H9 (cell line): ENCODE measurements around the gene MSL3B.

Experiments used
- DNase-seq: peaks from one replicate; pipeline ENCODE4 v3.0.0-alpha.2; 2017
- H2AFZ ChIP-seq: one replicate; pipeline ENCODE4 v1.6.1; 2013; ENCODE audit warnings: mild to moderate bottlenecking, low read length, control low read depth, moderate library complexity
- H2AK5ac ChIP-seq: 2 replicates; pipeline ENCODE4 v1.6.1; 2013; ENCODE audit warnings: low read length, control low read depth, mixed read lengths; ENCODE audit not compliant: insufficient read length
- H2BK120ac ChIP-seq: one replicate; pipeline ENCODE4 v1.6.1; 2013; ENCODE audit warnings: low read depth, mild to moderate bottlenecking, low read length, control low read depth, inconsistent platforms; ENCODE audit not compliant: poor library complexity, severe bottlenecking
- H2BK12ac ChIP-seq: 2 replicates; pipeline ENCODE4 v1.6.1; 2013; ENCODE audit warnings: low read length, control low read depth, mixed read lengths, low read depth; ENCODE audit not compliant: insufficient read length
- H2BK15ac ChIP-seq: 2 replicates; pipeline ENCODE4 v1.6.1; 2013; ENCODE audit warnings: low read depth, low read length, control low read depth
- H2BK20ac ChIP-seq: one replicate; pipeline ENCODE4 v1.6.1; 2013; ENCODE audit warnings: low read depth, mild to moderate bottlenecking, low read length, control low read depth, inconsistent platforms; ENCODE audit not compliant: poor library complexity, severe bottlenecking
- H2BK5ac ChIP-seq: 2 replicates; pipeline ENCODE4 v1.6.1; 2013; ENCODE audit warnings: low read length, control low read depth, mixed read lengths; ENCODE audit not compliant: insufficient read length
- H3K14ac ChIP-seq: 2 replicates; pipeline ENCODE4 v1.6.1; 2013; ENCODE audit warnings: low read length, control low read depth; ENCODE audit not compliant: insufficient read depth
- H3K18ac ChIP-seq: 2 replicates; pipeline ENCODE4 v1.6.1; 2013; ENCODE audit warnings: low read depth, mild to moderate bottlenecking, mixed read lengths, low read length, control low read depth; ENCODE audit not compliant: insufficient read length
- H3K23ac ChIP-seq: 2 replicates; pipeline ENCODE4 v1.6.1; 2013; ENCODE audit warnings: low read length, control low read depth, mixed read lengths, low read depth; ENCODE audit not compliant: insufficient read length
- H3K23me2 ChIP-seq: 2 replicates; pipeline ENCODE4 v1.6.1; 2013; ENCODE audit warnings: low read depth, mild to moderate bottlenecking, mixed read lengths, low read length, control low read depth; ENCODE audit not compliant: insufficient read length, poor library complexity, severe bottlenecking
- H3K27ac ChIP-seq: 2 replicates; pipeline ENCODE4 v1.5.1; 2013; ENCODE audit warnings: low read length, control low read depth, mixed read lengths, low read depth; ENCODE audit not compliant: insufficient read length
- H3K27me3 ChIP-seq: 2 replicates; pipeline ENCODE4 v1.6.1; 2013; ENCODE audit warnings: low read length, control low read depth, inconsistent platforms; ENCODE audit not compliant: insufficient read depth
- H3K4ac ChIP-seq: 2 replicates; pipeline ENCODE4 v1.6.1; 2013; ENCODE audit warnings: low read depth, mild to moderate bottlenecking, control low read depth, inconsistent platforms, low read length, moderate library complexity
- H3K4me1 ChIP-seq: 2 replicates; pipeline ENCODE4 v1.6.1; 2013; ENCODE audit warnings: low read length, control low read depth, inconsistent platforms; ENCODE audit not compliant: insufficient read depth
- H3K4me2 ChIP-seq: 2 replicates; pipeline ENCODE4 v1.6.1; 2013; ENCODE audit warnings: low read length, control low read depth, mixed read lengths; ENCODE audit not compliant: insufficient read length, insufficient read depth
- H3K56ac ChIP-seq: 2 replicates; pipeline ENCODE4 v1.6.1; 2013; ENCODE audit warnings: low read depth, mild to moderate bottlenecking, mixed read lengths, low read length, control low read depth; ENCODE audit not compliant: insufficient read length
- H3K79me1 ChIP-seq: 2 replicates; pipeline ENCODE4 v1.6.1; 2013; ENCODE audit warnings: low read depth, mild to moderate bottlenecking, moderate library complexity, low read length, control low read depth, inconsistent platforms; ENCODE audit not compliant: insufficient read depth, poor library complexity, severe bottlenecking
- H3K79me2 ChIP-seq: 2 replicates; pipeline ENCODE4 v1.6.1; 2013; ENCODE audit warnings: low read length, control low read depth, inconsistent platforms; ENCODE audit not compliant: insufficient read depth
- H3K9ac ChIP-seq: 2 replicates; pipeline ENCODE4 v1.6.1; 2013; ENCODE audit warnings: low read length, control low read depth, mixed read lengths; ENCODE audit not compliant: insufficient read length; ENCODE audit errors: extremely low read depth
- H3K9me3 ChIP-seq: one replicate; pipeline ENCODE4 v1.6.1; 2013; ENCODE audit warnings: low read depth, low read length, inconsistent platforms; ENCODE audit not compliant: control insufficient read depth
- H3T11ph ChIP-seq: one replicate; pipeline ENCODE4 v1.6.1; 2013; ENCODE audit warnings: mild to moderate bottlenecking, low read length, control low read depth, inconsistent platforms
- H4K20me1 ChIP-seq: one replicate; pipeline ENCODE4 v1.6.1; 2013; ENCODE audit not compliant: control insufficient read depth, insufficient read length, insufficient read depth
- H4K5ac ChIP-seq: 2 replicates; pipeline ENCODE4 v1.6.1; 2013; ENCODE audit warnings: low read depth, mild to moderate bottlenecking, mixed read lengths, low read length, control low read depth; ENCODE audit not compliant: insufficient read length
- H4K8ac ChIP-seq: replicated peaks from 2 replicates; pipeline ENCODE4 v1.6.1; 2013; ENCODE audit warnings: low read length, control low read depth, mixed read lengths, low read depth; ENCODE audit not compliant: insufficient read length
- H4K91ac ChIP-seq: 2 replicates; pipeline ENCODE4 v1.6.1; 2013; ENCODE audit warnings: low read depth, mild to moderate bottlenecking, moderate library complexity, mixed read lengths, low read length, control low read depth; ENCODE audit not compliant: insufficient read length
- H3K27ac Mint-ChIP-seq, 3 experiments: 2 replicates in 2 of 3; 3 replicates in 1 of 3; pipeline ENCODE4 v1.8.0; 2020 to 2021; ENCODE audit warnings: mixed read lengths in 3 of 3, mild to moderate bottlenecking in 1 of 3, moderate library complexity in 1 of 3
- H3K27me3 Mint-ChIP-seq: 2 replicates; pipeline ENCODE4 v1.8.0; 2021; ENCODE audit warnings: low read depth, mild to moderate bottlenecking, moderate library complexity, mixed read lengths
- H3K36me3 Mint-ChIP-seq, 3 experiments: 2 replicates in 2 of 3; 3 replicates in 1 of 3; pipeline ENCODE4 v1.8.0; 2020 to 2021; ENCODE audit warnings: low read depth in 3 of 3, mixed read lengths in 3 of 3; ENCODE audit not compliant: insufficient read depth in 1 of 3
- H3K4me1 Mint-ChIP-seq, 2 experiments: 2 replicates each; pipeline ENCODE4 v1.8.0; 2020; ENCODE audit warnings: mixed read lengths in 2 of 2
- H3K4me3 Mint-ChIP-seq, 2 experiments: 2 replicates in 1 of 2; 3 replicates in 1 of 2; pipeline ENCODE4 v1.8.0; 2020 to 2021; ENCODE audit warnings: mild to moderate bottlenecking in 2 of 2, mixed read lengths in 2 of 2, moderate library complexity in 1 of 2
- H3K9me3 Mint-ChIP-seq, 2 experiments: 2 replicates in 1 of 2; 3 replicates in 1 of 2; pipeline ENCODE4 v1.8.0; 2020; ENCODE audit warnings: mild to moderate bottlenecking in 2 of 2, mixed read lengths in 2 of 2, moderate library complexity in 1 of 2
- CTCF ChIP-seq: fragments of 200-600 bp; sonication (generic); conservative IDR thresholded peaks from 3 replicates; pipeline ENCODE4 v1.8.0; 2021; ENCODE audit warnings: antibody characterized with exemption, mild to moderate bottlenecking
- WGBS: extraction: QIAGEN DNeasy Blood & Tissue Kit; methylation state at CpG from one replicate; pipeline ENCODE4 v1.1.7; 2013; ENCODE audit warnings: missing lambda C conversion rate, low lambda C conversion rate, mixed read lengths; ENCODE audit not compliant: insufficient read length; ENCODE audit errors: extremely low coverage; 5-methylcytosine and 5-hydroxymethylcytosine counted together

Gene MSL3B

GRCh38 chr2:233915128-233915527, 46.9 kb upstream of the MSL3B start:
- Mint-ChIP-seq H3K4me1 (peaks cover 7 to 19% of the 10 kb centered on the region in 2 experiments), H3K9me3 (no peaks in the 10 kb centered on the region; a peak in 1 of 5 replicates), H3K27ac (no peak overlapping the region), H3K4me3 (no peak overlapping the region), H3K27me3 (peaks cover 21% of the 10 kb centered on the region), H3K36me3 (no peaks in the 10 kb centered on the region)
- Histone ChIP-seq H3T11ph (no peak overlapping the region), H3K27me3 (no peaks in the 10 kb centered on the region), H2AK5ac (no peak overlapping the region), H3K79me2 (no peaks in the 10 kb centered on the region), H2BK12ac (no peak overlapping the region), H2BK5ac (no peak overlapping the region), H3K4me2 (no peak overlapping the region), H2BK15ac (no peak overlapping the region), H4K8ac (no peak overlapping the region), H3K4me1 (no peaks in the 10 kb centered on the region), H3K9ac (no peak overlapping the region), H3K23me2 (no peaks in the 10 kb centered on the region), H2AFZ (no peak overlapping the region), H2BK20ac (no peak overlapping the region), H3K4ac (no peak overlapping the region), H3K18ac (no peak overlapping the region), H3K9me3 (no peaks in the 10 kb centered on the region), H2BK120ac (no peak overlapping the region), H4K5ac (no peak overlapping the region), H3K27ac (no peak overlapping the region), H3K79me1 (no peaks in the 10 kb centered on the region), H4K20me1 (no peaks in the 10 kb centered on the region), H3K14ac (no peak overlapping the region), H4K91ac (no peak overlapping the region), H3K23ac (no peak overlapping the region), H3K56ac (no peak overlapping the region)
- peak; percentile 54 for TF ChIP-seq CTCF
- no CpG with 5 or more reads among the region's 2 CpGs for WGBS
- DNase-seq, result no peak
